GM19238 (cell line): ENCODE results near the gene AKAP8.
A peak's percentile ranks its signal among the peaks of the same experiment; 100 is the strongest.
"Not testable (repeated sequence)": the region's sequence is repeated elsewhere in the genome, so short reads cannot be mapped to it uniquely, and the experiment has no call there.

ENCODE experiments used
- DNase-seq: peaks from one replicate; pipeline ENCODE4 v3.0.0; 2011; ENCODE audit warnings: low spot score; ENCODE audit not compliant: insufficient read length

Gene AKAP8

GRCh38 chr19:15379083-15379998 lies at the start of gene AKAP8:
TSS of gene AKAP8 (minus strand) at chr19:15379787. CDS start at chr19:15379731, 56 bp downstream.
- DNase-seq = peak; percentile 99

DNA sequence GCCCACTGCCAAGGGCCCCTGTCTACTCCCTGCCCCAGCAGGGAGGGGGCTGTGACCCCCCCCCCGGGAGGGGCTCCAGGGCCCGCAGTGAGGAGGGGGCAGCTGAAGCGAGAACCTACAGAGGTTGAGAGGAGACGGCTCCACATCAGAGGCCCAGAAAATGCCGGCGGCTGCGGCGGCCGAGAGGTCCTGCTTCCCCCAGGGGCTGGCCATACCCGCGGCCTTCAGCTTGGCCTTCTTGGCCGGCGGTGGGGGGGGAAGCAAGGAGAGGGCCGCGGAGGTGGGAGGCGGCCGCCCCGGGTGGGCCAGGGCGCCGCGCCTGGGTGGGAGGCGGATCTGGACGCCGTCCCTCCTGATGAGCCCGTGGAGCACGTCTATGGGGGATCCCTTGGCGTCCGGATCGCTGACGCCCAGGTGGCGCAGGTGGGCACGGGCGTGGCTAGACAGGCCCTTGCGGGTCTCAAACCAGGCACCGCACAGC lies 48.4 kb upstream of the AKAP8 start:
- DNase-seq = no peak

GRCh38 chr19:15427350-15427700 lies 47.7 kb upstream of the AKAP8 start:
- DNase-seq = no peak

GRCh38 chr19:15426485-15427349 lies 47.1 kb upstream of the AKAP8 start:
- no peak for DNase-seq

DNA sequence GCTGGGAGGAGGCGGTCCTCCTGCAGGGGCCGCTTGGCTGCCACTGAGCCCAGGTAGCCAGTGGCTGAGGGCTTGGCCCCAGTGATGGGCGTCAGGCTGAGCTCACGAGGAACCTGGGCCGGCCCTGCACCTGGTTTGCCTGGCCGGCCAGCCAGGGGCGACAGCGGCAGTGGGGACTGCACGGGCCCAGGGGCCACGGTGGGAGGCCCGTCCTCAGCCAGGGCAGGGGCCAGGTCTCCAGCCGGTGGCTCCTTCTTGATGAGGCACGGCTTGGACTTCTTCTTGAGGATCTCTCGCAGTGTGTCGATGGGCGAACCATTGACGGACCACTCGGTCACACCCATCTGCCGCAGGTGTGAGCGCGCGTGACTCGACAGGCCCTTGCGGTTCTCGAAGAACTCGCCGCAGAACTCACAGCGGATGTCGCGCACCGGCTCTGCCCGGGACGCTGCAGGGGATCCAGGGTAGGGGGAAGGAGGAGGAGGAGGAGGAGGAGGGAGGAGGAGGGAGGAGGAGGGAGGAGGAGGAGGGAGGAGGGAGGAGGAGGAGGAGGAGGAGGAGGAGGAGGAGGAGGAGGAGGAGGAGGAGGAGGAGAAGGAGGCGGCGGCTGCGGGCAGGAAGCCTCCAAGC lies 45.8 kb upstream of the AKAP8 start:
- no peak for DNase-seq

GRCh38 chr19:15424692-15425272 lies 45.2 kb upstream of the AKAP8 start:
- DNase-seq = no peak

- no peak for DNase-seq
Observed at GRCh38 chr19:15424121-15424520, 44.5 kb upstream of the AKAP8 start.

DNA sequence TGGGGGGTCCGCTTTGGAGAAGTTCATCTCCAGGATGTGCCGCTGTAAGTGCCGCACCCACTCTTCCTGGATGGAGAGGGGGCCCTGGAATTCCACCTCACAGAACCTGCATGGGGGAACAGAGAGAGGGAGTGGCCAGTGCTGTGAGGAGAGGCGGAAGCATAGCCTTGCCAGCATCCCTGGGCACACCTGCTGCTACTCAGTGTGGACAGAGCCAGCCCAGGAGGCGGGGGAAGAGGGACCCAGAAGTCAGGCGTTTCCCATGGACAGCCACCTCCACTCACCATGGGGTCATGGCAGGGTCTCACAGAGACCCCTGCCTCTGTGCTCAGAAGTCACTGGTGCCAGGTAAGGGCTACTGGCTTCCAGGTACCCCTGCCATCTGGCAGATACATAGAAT lies 43.5 kb upstream of the AKAP8 start:
- no peak for DNase-seq

DNA sequence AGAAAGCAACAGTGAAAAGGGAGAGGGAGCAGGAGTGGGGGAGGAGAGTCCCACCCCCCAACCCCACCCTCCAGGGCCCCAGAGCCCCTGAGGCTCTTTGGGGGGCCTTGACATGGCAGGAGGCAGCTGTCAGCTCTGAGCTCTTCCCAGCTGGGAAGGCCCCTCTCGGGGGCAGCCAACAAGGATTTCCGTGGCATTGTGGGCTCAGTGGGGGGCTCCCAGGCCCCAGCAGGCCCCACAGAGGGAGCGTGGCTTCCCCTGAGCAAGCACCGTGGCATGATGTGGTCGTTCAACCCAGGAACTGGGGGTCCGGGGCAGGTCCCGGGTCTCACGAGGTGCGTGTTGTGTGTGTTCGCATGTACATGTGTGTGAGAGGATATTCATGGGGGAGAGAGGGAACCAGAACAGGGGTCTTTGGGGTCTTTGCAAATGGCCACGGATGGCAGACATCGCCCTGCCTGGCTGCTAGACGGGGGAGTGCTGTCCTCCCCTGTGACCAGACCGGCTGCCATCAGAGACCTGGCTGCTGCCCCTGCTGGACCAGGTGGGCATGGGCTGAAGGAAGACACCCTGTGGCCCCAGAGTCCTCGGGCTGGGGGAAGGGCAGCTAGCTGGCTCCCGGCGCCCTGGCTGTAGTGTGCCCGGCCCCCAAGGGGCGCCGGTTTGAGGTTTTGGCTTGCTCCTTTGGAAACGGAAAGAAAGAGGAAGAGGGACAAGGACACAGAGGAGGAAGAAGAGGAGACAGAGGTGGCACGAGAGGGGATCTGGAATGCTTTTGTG lies 42.9 kb upstream of the AKAP8 start:
- no peak for DNase-seq

GRCh38 chr19:15421721-15422260 lies 42.2 kb upstream of the AKAP8 start:
- DNase-seq = no peak

- no peak for DNase-seq
Observed at GRCh38 chr19:15421136-15421695, 41.6 kb upstream of the AKAP8 start.

DNA sequence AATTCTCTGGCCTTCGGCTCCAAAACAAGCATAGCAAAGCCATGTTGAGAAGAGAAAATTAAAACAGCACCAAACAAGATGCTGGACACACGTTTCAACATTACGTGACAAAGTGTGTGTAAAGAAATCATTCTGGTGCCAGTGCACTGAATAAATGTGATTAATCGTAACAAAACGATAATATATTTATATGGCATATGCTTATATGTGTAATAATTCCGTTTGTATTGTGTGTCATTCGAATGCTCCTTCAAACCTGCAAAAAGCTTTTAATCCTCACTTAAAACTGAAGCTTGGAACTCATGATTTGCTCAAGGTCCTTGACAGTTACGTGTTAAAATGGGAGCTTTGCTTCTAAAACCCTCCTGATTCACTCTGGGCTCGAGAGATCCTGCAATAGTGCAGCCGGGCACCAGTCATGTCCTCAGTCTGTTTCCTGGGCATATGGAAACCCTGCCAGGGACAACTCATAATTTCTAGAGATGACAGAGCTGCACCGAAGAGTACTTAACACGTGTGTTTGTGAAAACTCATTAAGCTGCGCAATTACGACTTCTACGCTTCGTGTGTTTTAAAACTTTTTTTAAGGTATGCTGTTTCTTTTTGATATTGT lies 39.9 kb upstream of the AKAP8 start:
- no peak for DNase-seq

DNA sequence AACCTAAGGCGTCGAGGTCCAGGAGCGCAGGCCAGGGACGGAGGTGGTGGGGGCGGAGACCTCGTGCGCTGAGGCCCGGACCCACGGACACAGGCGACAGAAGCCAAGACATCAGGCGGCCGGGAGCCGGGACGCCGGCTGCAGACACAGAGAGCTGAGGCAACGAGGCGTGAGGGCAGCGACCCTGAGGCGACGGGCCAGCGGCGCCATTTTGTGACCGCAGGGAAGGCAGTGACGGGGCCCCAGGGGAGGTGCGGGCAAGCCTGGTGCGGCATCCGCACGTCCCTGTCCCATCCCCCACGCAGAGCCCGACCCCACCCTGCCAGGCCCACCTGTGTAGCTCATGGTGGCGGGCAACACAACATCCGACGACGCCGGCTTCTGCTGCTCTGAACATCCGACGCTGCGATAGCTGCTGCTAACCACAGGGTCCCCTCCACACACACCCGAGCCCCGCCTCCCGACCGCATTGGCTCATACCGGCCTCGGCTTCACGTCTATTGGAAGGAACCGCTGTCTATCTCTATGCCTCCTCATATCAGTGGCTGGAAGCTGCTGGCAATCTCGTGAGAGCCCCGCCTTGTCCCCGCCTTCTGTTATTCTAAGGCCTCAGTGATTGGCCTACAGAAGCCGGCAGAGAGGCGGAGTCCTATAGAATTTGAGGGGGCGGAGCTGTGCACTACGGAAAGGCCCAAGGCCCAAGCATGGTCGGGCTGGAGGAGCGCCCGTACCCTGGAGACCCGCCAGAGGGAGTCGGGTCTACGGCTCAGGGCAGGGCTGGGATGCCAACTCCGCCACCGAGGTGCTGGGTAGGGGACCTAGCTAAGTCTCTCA lies 39.2 kb upstream of the AKAP8 start, which contains the start of gene AKAP8L:
TSS of gene AKAP8L (minus strand) at position 410 of the 834 bp plus-strand sequence. CDS start at position 345, 65 bp downstream.
- DNase-seq = peak; percentile 98

GRCh38 chr19:15418231-15418578 lies 38.6 kb upstream of the AKAP8 start:
- DNase-seq = no peak

GRCh38 chr19:15417699-15418098 lies 38.1 kb upstream of the AKAP8 start:
- DNase-seq = no peak

GRCh38 chr19:15412832-15413231 lies 33.2 kb upstream of the AKAP8 start:
- no peak for DNase-seq

DNA sequence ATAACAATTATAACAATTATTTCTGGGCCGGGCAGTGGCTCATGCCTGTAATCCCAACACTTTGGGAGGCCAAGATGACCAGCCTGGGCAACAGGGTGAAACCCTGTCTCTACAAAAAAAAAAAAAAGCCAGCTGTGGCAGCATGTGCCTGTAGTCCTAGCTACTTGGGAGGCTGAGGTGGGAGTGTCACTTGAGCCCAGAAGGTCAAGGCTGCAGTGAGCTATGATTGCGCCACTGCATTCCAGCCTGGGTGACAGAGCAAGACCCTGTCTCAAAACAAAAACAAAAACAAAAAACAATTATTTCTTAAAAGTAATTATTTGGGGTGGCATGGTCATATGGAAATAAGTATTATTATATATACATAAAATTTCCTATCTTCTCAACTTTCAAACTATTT lies 31.8 kb upstream of the AKAP8 start:
- DNase-seq = not testable (repeated sequence)

- no peak for DNase-seq
Observed at GRCh38 chr19:15404780-15405211, 25.2 kb upstream of the AKAP8 start.
